H1 (cell line): ENCODE data around the gene HSFX2. TPM values are rescaled to one million over a fixed set of nuclear protein-coding genes. Genes with fewer than 3 reads are reported as not detected.

Source experiments
- CTCF ChIA-PET: fragments of 300-600 bp; sonication (Branson Sonifier 250); formaldehyde crosslinking; loops from one replicate; lab custom pipeline; 2021; ENCODE audit not compliant: partially characterized antibody; lab: Charles Lee
- POLR2A ChIA-PET: fragments of 300-600 bp; sonication (Branson Sonifier 250); formaldehyde crosslinking; loops from one replicate; lab custom pipeline; 2021; ENCODE audit warnings: inconsistent platforms; ENCODE audit not compliant: partially characterized antibody; lab: Charles Lee
- DNase-seq, 2 experiments: peaks; one replicate each; pipeline versions ENCODE4 v3.0.0 to v3.0.0-alpha.2; 2010 to 2022; ENCODE audit warnings: low spot score in 2 of 2, low read depth in 1 of 2, mixed read lengths in 1 of 2
- FAIRE-seq: peaks from 2 replicates; lab custom pipeline; 2011; peaks lifted over from hg19 to GRCh38; lab: Jason Lieb, UNC
- H2AFZ ChIP-seq: 2 replicates; pipeline ENCODE4 v1.8.1; 2012; ENCODE audit warnings: low read length, inconsistent platforms
- H2AK5ac ChIP-seq: 2 replicates; pipeline ENCODE4 v1.6.1; 2013; ENCODE audit warnings: low read depth, low read length
- H2BK120ac ChIP-seq: replicated peaks from 2 replicates; pipeline ENCODE3; 2013; ENCODE audit warnings: low read depth, low read length, inconsistent platforms
- H2BK12ac ChIP-seq: 2 replicates; pipeline ENCODE4 v1.6.1; 2013; ENCODE audit warnings: low read depth, low read length
- H2BK15ac ChIP-seq: 2 replicates; pipeline ENCODE4 v1.6.1; 2013; ENCODE audit warnings: low read length
- H2BK20ac ChIP-seq: 2 replicates; pipeline ENCODE4 v1.6.1; 2013; ENCODE audit warnings: low read length
- H2BK5ac ChIP-seq: 2 replicates; pipeline ENCODE4 v1.6.1; 2013; ENCODE audit warnings: low read depth, low read length
- H3K14ac ChIP-seq: 2 replicates; pipeline ENCODE4 v1.6.1; 2013; ENCODE audit warnings: inconsistent platforms; ENCODE audit not compliant: insufficient read length
- H3K18ac ChIP-seq: 2 replicates; pipeline ENCODE4 v1.6.1; 2013; ENCODE audit warnings: low read length; ENCODE audit errors: extremely low read depth
- H3K23ac ChIP-seq: 2 replicates; pipeline ENCODE4 v1.6.1; 2013; ENCODE audit warnings: inconsistent platforms; ENCODE audit not compliant: insufficient read length
- H3K23me2 ChIP-seq: 2 replicates; pipeline ENCODE4 v1.6.1; 2013; ENCODE audit warnings: low read depth, low read length
- H3K27ac ChIP-seq: 2 replicates; pipeline ENCODE4 v1.6.1; 2011; ENCODE audit warnings: low read depth, low read length, inconsistent platforms
- H3K27me3 ChIP-seq, 4 experiments: replicated peaks in 1 of 4; 1 replicate in 1 of 4; 2 replicates in 3 of 4; pipeline versions ENCODE4 v1.6.1 to v1.8.1; 2011 to 2013; ENCODE audit warnings: low read length in 3 of 4, mild to moderate bottlenecking in 3 of 4, inconsistent platforms in 2 of 4, mixed read lengths in 2 of 4, moderate library complexity in 1 of 4; ENCODE audit not compliant: control insufficient read depth in 3 of 4, insufficient read depth in 3 of 4; ENCODE audit errors: extremely low read depth in 1 of 4
- H3K36me3 ChIP-seq, 4 experiments: 2 replicates each; pipeline versions ENCODE4 v1.6.1 to v1.8.1; 2011 to 2013; ENCODE audit warnings: mild to moderate bottlenecking in 4 of 4, low read length in 3 of 4, moderate library complexity in 2 of 4, control low read depth in 1 of 4, inconsistent platforms in 1 of 4; ENCODE audit not compliant: insufficient read depth in 4 of 4, control insufficient read depth in 2 of 4
- H3K4ac ChIP-seq: replicated peaks from 2 replicates; pipeline ENCODE3; 2013; ENCODE audit warnings: low read length, low read depth, mixed read lengths, inconsistent platforms; ENCODE audit not compliant: insufficient read length
- H3K4me1 ChIP-seq, 4 experiments: replicated peaks in 1 of 4; 1 replicate in 1 of 4; 2 replicates in 3 of 4; pipeline versions ENCODE4 v1.6.1 to v1.8.1; 2011 to 2013; ENCODE audit warnings: low read length in 3 of 4, inconsistent platforms in 2 of 4, mixed read lengths in 1 of 4; ENCODE audit not compliant: insufficient read depth in 4 of 4, control insufficient read depth in 3 of 4
- H3K4me2 ChIP-seq, 2 experiments: 2 replicates each; pipeline versions ENCODE4 v1.6.1 to v1.8.1; 2011 to 2013; ENCODE audit warnings: low read depth in 2 of 2, low read length in 2 of 2, control low read depth in 1 of 2, inconsistent platforms in 1 of 2, mild to moderate bottlenecking in 1 of 2; ENCODE audit not compliant: insufficient read depth in 1 of 2
- H3K4me3 ChIP-seq, 4 experiments: fragments of 200-600, 300-600 bp in 1 of 4; sonication (generic), shearing (Covaris generic), sonication (Bioruptor Twin) in 1 of 4; 2 replicates each; pipeline versions ENCODE4 v1.5.1 to v1.8.1; 2011 to 2016; ENCODE audit warnings: low read length in 4 of 4, low read depth in 3 of 4, control low read depth in 2 of 4, inconsistent platforms in 2 of 4, mild to moderate bottlenecking in 2 of 4, mixed read lengths in 1 of 4, moderate library complexity in 1 of 4; ENCODE audit not compliant: insufficient read depth in 2 of 4; ENCODE audit errors: extremely low read depth in 1 of 4
- H3K56ac ChIP-seq: replicated peaks from 2 replicates; pipeline ENCODE3; 2013; ENCODE audit warnings: low read depth, mild to moderate bottlenecking, mixed read lengths, low read length, inconsistent platforms; ENCODE audit not compliant: insufficient read length
- H3K79me1 ChIP-seq: 2 replicates; pipeline ENCODE4 v1.6.1; 2013; ENCODE audit warnings: low read depth, low read length, control low read depth
- H3K79me2 ChIP-seq, 2 experiments: 2 replicates each; pipeline versions ENCODE4 v1.6.1 to v1.8.1; 2012 to 2013; ENCODE audit warnings: low read length in 2 of 2, mild to moderate bottlenecking in 2 of 2, inconsistent platforms in 1 of 2; ENCODE audit not compliant: insufficient read depth in 2 of 2, control insufficient read depth in 1 of 2
- H3K9ac ChIP-seq, 4 experiments: replicated peaks in 1 of 4; 1 replicate in 1 of 4; 2 replicates in 3 of 4; pipeline versions ENCODE4 v1.6.1 to v1.8.1; 2011 to 2013; ENCODE audit warnings: low read depth in 3 of 4, low read length in 3 of 4, control low read depth in 2 of 4, mild to moderate bottlenecking in 2 of 4, moderate library complexity in 2 of 4, inconsistent platforms in 1 of 4; ENCODE audit errors: extremely low read depth in 1 of 4
- H3K9me3 ChIP-seq, 2 experiments: 2 replicates each; pipeline versions ENCODE4 v1.6.1 to v1.8.1; 2012 to 2013; ENCODE audit warnings: mild to moderate bottlenecking in 2 of 2, moderate library complexity in 2 of 2, control low read depth in 1 of 2, inconsistent platforms in 1 of 2, low read depth in 1 of 2, low read length in 1 of 2, mixed read lengths in 1 of 2; ENCODE audit not compliant: insufficient read depth in 2 of 2
- H4K20me1 ChIP-seq, 2 experiments: replicated peaks in 1 of 2; 2 replicates each; pipeline versions ENCODE3 to v1.8.1; 2011 to 2013; ENCODE audit warnings: inconsistent platforms in 2 of 2, low read length in 2 of 2, mild to moderate bottlenecking in 1 of 2; ENCODE audit not compliant: insufficient read depth in 2 of 2, control insufficient read depth in 1 of 2
- H4K5ac ChIP-seq: 2 replicates; pipeline ENCODE4 v1.6.1; 2013; ENCODE audit warnings: low read length, low read depth, mixed read lengths, inconsistent platforms; ENCODE audit not compliant: insufficient read length
- H4K8ac ChIP-seq: 2 replicates; pipeline ENCODE4 v1.8.0; 2013; ENCODE audit warnings: mild to moderate bottlenecking, moderate library complexity, low read length, inconsistent platforms; ENCODE audit not compliant: insufficient read depth; ENCODE audit errors: extremely low read depth
- H4K91ac ChIP-seq: replicated peaks from 2 replicates; pipeline ENCODE3; 2013; ENCODE audit warnings: low read length, mixed read lengths, inconsistent platforms; ENCODE audit not compliant: insufficient read length
- ASH2L ChIP-seq: fragments of 200-600, 300-600 bp; sonication (generic); IDR thresholded peaks from one replicate; pipeline ENCODE4 v1.7.1; 2017; ENCODE audit warnings: low read length
- CREB1 ChIP-seq: IDR thresholded peaks from 2 replicates; pipeline ENCODE4 v1.6.1; 2012; ENCODE audit warnings: inconsistent platforms
- CTBP2 ChIP-seq: IDR thresholded peaks from 2 replicates; pipeline ENCODE4 v1.7.0; 2011; ENCODE audit warnings: borderline replicate concordance, mild to moderate bottlenecking, moderate library complexity, mixed read lengths, low read length; ENCODE audit not compliant: insufficient read depth, insufficient read length
- SIRT6 ChIP-seq: IDR thresholded peaks from one replicate; pipeline ENCODE4 v1.7.1; 2012; ENCODE audit warnings: low read length, inconsistent platforms
- polyA plus RNA-seq, 7 experiments: library from polyadenylated mRNA; depleted of rRNA in 3 of 7; stranded (reverse) in 5 of 7; unstranded in 2 of 7; fragments of >200 nt in 5 of 7; fragments of 200-250 nt in 2 of 7; gene quantifications; 1 replicate in 5 of 7; 2 replicates in 1 of 7; 4 replicates in 1 of 7; pipeline versions ENCODE4 v1.2.1 to v1.2.3, GENCODE V29; 2011 to 2013; ENCODE audit warnings: missing spikeins in 2 of 7, mixed read lengths in 2 of 7
- total RNA-seq: library from RNA; stranded (reverse); fragmentation: NEBNext Ultra II Directional; extraction: Animal tissue kit (Norgen Biotek cat#: 25700); gene quantifications from 2 replicates; pipeline ENCODE4 v1.2.1, GENCODE V29; 2021

HSFX2 gene
- total and polyA plus RNA-seq, 2 of the 8 experiments (the other 6 are each of a cell fraction or from before 2014, with no cell fraction given): 0.17 TPM; not detected in 1

DNA sequence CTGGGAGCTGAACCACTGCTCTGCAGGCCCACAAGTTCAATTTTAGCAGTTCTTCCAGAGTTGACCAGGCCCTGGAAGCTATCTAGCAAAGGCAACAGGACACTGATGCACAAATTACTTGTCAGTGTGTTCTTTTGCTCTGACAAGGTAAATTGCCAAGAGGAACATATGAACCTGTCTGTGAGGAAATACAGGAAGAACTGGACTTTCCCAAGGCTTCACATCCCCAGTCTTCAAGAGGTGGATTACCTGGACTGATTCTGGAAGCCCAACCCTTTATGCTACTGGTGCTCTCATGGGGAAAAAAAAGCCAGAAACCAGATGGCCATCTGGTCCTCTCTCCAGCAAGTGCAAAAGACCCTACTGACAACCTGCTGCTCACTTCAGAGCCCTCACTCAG, 38.4 kb upstream of the HSFX2 start:
- H3K27ac ChIP-seq: no peak overlapping the region
- FAIRE-seq: no peak
- peaks cover 2 to 3% of the 10 kb centered on the region in 2 experiments for H4K20me1 ChIP-seq
- H3K18ac ChIP-seq: no peak overlapping the region
- no peaks in the 10 kb centered on the region for H3K9me3 ChIP-seq
- H2AK5ac ChIP-seq: no peak overlapping the region
- H3K4me2 ChIP-seq: no peak overlapping the region
- H3K27me3 ChIP-seq: peaks cover 3 to 19% (median 8%) of the 10 kb centered on the region in 4 experiments; a peak in 5 of 7 replicates
- no peaks in the 10 kb centered on the region for H3K79me1 ChIP-seq
- no peak overlapping the region for H2BK15ac ChIP-seq
- ChIA-PET POLR2A (no interaction called here), CTCF (interaction anchor here (1.6 kb wide), 1 partner anchor 9 kb away, joined by 5 read pairs; no protein-coding TSS in a partner anchor)
- H3K4me3 ChIP-seq: no peak overlapping the region
- H3K9ac ChIP-seq: no peak overlapping the region
- H3K4me1 ChIP-seq: peaks cover 0 to 11% (median 2%) of the 10 kb centered on the region in 4 experiments; a peak in 3 of 7 replicates
- no peaks in the 10 kb centered on the region for H3K36me3 ChIP-seq
- no peak overlapping the region for H3K56ac ChIP-seq
- peaks cover 4% of the 10 kb centered on the region; the same call in 1 of the 2 replicates for H3K23me2 ChIP-seq
- no peak overlapping the region for H4K8ac ChIP-seq
- no peak overlapping the region for H2BK120ac ChIP-seq
- no peak overlapping the region for H4K91ac ChIP-seq
- no peak overlapping the region for H2AFZ ChIP-seq
- no peak overlapping the region for H2BK12ac ChIP-seq
- no peak overlapping the region for H2BK20ac ChIP-seq
- H3K4ac ChIP-seq: no peak overlapping the region
- H3K79me2 ChIP-seq: peaks cover 0 to 23% of the 10 kb centered on the region in 2 experiments; a peak in 2 of 4 replicates
- H4K5ac ChIP-seq: no peak overlapping the region
- no peak overlapping the region for H3K23ac ChIP-seq
- no peak overlapping the region for H2BK5ac ChIP-seq
- no peak for DNase-seq
- no peak overlapping the region for H3K14ac ChIP-seq
- TF ChIP-seq CTBP2 (no peak), CREB1 (no peak), ASH2L (no peak), SIRT6 (no peak)
